Hematopoietic multipotent progenitor cell treated with erythropoietin and hydrocortisone succinate and interleukin-3 and kit ligand, for 8 days (in vitro differentiated cells): ENCODE measurements around the gene MANF.
"Not testable (repeated sequence)": the region's sequence is repeated elsewhere in the genome, so short reads cannot be mapped to it uniquely, and the experiment has no call there.

ENCODE experiments used
- DNase-seq: peaks from one replicate; pipeline ENCODE4 v3.0.0-alpha.2; 2015

MANF gene

GRCh38 chr3:51384726-51385473 is at the start of gene MANF:
Gene MANF, plus strand, starts transcription at chr3:51385291. Its CDS starts 52 bp downstream, at chr3:51385343.
- DNase-seq: peak; percentile 98

- DNase-seq: no peak
Measured at GRCh38 chr3:51336261-51336660, 48.8 kb upstream of the MANF start.

GRCh38 chr3:51337666-51338065 is 47.4 kb upstream of the MANF start:
- no peak for DNase-seq

- DNase-seq: no peak
Measured at GRCh38 chr3:51338632-51339031, 46.5 kb upstream of the MANF start.

- no peak for DNase-seq
Measured at GRCh38 chr3:51340013-51340829, 44.9 kb upstream of the MANF start.

GRCh38 chr3:51340989-51341636 is 44.0 kb upstream of the MANF start:
- DNase-seq: no peak

GRCh38 chr3:51343918-51344687 is 41.0 kb upstream of the MANF start:
- DNase-seq: no peak

- no peak for DNase-seq
Measured at GRCh38 chr3:51350751-51351150, 34.3 kb upstream of the MANF start.

- no peak for DNase-seq
Measured at GRCh38 chr3:51353131-51353530, 32.0 kb upstream of the MANF start.

- no peak for DNase-seq
Measured at GRCh38 chr3:51353691-51354090, 31.4 kb upstream of the MANF start.

GRCh38 chr3:51354172-51354571 is 30.9 kb upstream of the MANF start:
- DNase-seq: no peak

GRCh38 chr3:51354731-51355615 is 30.1 kb upstream of the MANF start:
- no peak for DNase-seq

- DNase-seq: no peak
Measured at GRCh38 chr3:51355891-51356578, 29.1 kb upstream of the MANF start.

GRCh38 chr3:51357856-51358255 is 27.2 kb upstream of the MANF start:
- DNase-seq: no peak

GRCh38 chr3:51358981-51359380 is 26.1 kb upstream of the MANF start:
- no peak for DNase-seq

GRCh38 chr3:51360806-51361205 is 24.3 kb upstream of the MANF start:
- no peak for DNase-seq

- no peak for DNase-seq
Measured at GRCh38 chr3:51361746-51362145, 23.3 kb upstream of the MANF start.

GRCh38 chr3:51362476-51362875 is 22.6 kb upstream of the MANF start:
- DNase-seq: no peak

GRCh38 chr3:51368276-51368675 is 16.8 kb upstream of the MANF start:
- DNase-seq: not testable (repeated sequence)

GRCh38 chr3:51371943-51372557 is 13.0 kb upstream of the MANF start:
- DNase-seq: peak; percentile 72
